ENCODE data around the gene DCDC2C.

Gene DCDC2C

GRCh38 chr2:3701071-3701470 is 2.3 kb upstream of the DCDC2C start:
- DNase-seq (ENCODE audit: insufficient read length), result no peak
- TF ChIP-seq TAF1 (IDR thresholded peaks at IDR 0.05; ENCODE audit: borderline replicate concordance, low read depth, low read length), result no peak
- no peak for TF ChIP-seq POLR2A (IDR thresholded peaks at IDR 0.05; ENCODE audit: low read depth, low read length)
- TF ChIP-seq POLR2AphosphoS5 (IDR thresholded peaks at IDR 0.05; ENCODE audit: low read depth, low read length), result no peak
- FAIRE-seq, result no peak

DNA sequence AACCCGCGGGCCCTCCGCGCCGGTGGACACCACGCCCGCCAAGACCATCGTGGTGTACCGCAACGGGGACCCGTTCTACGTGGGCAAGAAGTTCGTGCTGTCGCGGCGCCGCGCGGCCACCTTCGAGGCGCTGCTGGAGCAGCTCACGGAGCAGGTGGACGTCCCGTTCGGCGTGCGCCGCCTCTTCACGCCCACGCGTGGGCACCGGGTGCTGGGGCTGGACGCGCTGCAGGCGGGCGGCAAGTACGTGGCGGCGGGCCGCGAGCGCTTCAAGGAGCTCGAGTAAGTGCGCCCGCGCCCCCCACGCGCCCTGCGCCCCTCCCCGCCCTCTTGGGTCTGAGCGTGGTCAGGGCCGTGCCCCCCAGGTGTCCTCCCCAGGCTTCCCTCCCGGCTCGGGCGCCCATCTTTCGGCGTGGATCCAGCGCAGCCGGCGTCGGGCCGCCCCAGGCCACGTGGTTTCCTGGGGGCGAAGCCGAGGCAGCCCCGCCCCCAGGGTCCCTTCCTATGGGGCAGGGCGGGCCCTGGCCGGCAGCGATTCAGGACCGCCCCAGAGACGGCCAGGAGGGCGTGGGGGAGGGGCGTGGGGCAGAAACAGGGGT is 481 bp downstream of the DCDC2C start:
- FAIRE-seq, result no peak

GRCh38 chr2:3704692-3705091 is 1.3 kb downstream of the DCDC2C start:
- FAIRE-seq (no peak), DNase-seq (ENCODE audit: insufficient read length) (no peak)
- TF ChIP-seq POLR2A (IDR thresholded peaks at IDR 0.05; ENCODE audit: low read depth, low read length), result no peak
- TF ChIP-seq POLR2AphosphoS5 (IDR thresholded peaks at IDR 0.05; ENCODE audit: low read depth, low read length), result no peak

More for the DNA sequence above, 481 bp downstream of the DCDC2C start:
- no peak for TF ChIP-seq TAF1 (IDR thresholded peaks at IDR 0.05; ENCODE audit: borderline replicate concordance, low read depth, low read length)
- TF ChIP-seq POLR2A (IDR thresholded peaks at IDR 0.05; ENCODE audit: low read depth, low read length), result no peak
- no peak for TF ChIP-seq POLR2AphosphoS5 (IDR thresholded peaks at IDR 0.05; ENCODE audit: low read depth, low read length)
- DNase-seq (ENCODE audit: insufficient read length), result no peak

DNA sequence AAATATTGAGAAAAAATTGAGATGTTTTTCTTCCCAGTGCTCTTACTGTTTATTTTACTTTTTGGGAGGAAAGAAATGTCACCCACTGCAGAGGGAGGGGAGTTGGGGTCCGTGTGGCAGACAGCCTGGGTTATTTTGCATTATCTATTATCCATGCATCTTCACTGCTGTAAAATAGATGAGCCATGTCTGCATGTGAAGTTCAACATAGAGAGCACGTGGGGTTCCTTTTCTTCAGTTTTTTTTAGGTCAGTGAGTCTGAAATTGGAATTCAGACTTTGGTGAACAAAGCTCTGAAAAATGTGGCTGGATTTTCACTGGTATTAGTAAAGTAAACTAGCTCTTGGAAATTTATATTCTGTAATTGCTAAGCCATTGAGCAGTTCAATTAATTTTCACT is 2.4 kb downstream of the DCDC2C start:
- TF ChIP-seq TAF1 (IDR thresholded peaks at IDR 0.05; ENCODE audit: borderline replicate concordance, low read depth, low read length) (no peak), POLR2AphosphoS5 (IDR thresholded peaks at IDR 0.05; ENCODE audit: low read depth, low read length) (no peak), POLR2A (IDR thresholded peaks at IDR 0.05; ENCODE audit: low read depth, low read length) (no peak)
- no peak for FAIRE-seq
- no peak for DNase-seq (ENCODE audit: insufficient read length)

DNA sequence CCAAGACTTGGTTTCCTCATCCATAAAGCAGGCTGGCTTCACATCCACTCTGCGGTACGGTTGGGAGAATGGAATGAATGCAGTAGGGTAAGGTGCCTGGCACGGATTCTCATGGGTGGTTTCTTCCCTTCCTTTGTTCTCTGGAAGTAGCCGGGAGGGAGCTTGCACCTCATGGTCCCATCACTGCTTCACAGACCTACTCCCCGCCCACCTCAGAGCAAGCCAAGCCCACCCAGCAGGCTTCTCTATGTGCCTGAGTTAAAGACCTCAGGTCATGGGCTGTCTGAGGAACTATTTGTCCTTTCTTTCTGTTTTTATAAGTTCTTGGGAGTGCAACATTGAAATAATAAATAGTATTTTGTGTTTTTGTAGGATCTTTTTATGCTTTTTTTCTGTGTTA is 3.5 kb downstream of the DCDC2C start:
- FAIRE-seq (no peak), DNase-seq (ENCODE audit: insufficient read length) (no peak)
- TF ChIP-seq POLR2AphosphoS5 (IDR thresholded peaks at IDR 0.05; ENCODE audit: low read depth, low read length) (no peak), TAF1 (IDR thresholded peaks at IDR 0.05; ENCODE audit: borderline replicate concordance, low read depth, low read length) (no peak), POLR2A (IDR thresholded peaks at IDR 0.05; ENCODE audit: low read depth, low read length) (no peak)

- FAIRE-seq, result no peak
- DNase-seq (ENCODE audit: insufficient read length), result no peak
- TF ChIP-seq POLR2AphosphoS5 (IDR thresholded peaks at IDR 0.05; ENCODE audit: low read depth, low read length) (no peak), POLR2A (IDR thresholded peaks at IDR 0.05; ENCODE audit: low read depth, low read length) (no peak), TAF1 (IDR thresholded peaks at IDR 0.05; ENCODE audit: borderline replicate concordance, low read depth, low read length) (no peak)
Measured at GRCh38 chr2:3708576-3708975, 5.2 kb downstream of the DCDC2C start.

- DNase-seq (ENCODE audit: insufficient read length) (no peak), FAIRE-seq (no peak)
- no peak for TF ChIP-seq TAF1 (IDR thresholded peaks at IDR 0.05; ENCODE audit: borderline replicate concordance, low read depth, low read length)
Measured at GRCh38 chr2:3709225-3709624, 5.8 kb downstream of the DCDC2C start.

GRCh38 chr2:3712424-3712823 is 9.0 kb downstream of the DCDC2C start:
- DNase-seq (ENCODE audit: insufficient read length), result no peak
- no peak for FAIRE-seq

DNA sequence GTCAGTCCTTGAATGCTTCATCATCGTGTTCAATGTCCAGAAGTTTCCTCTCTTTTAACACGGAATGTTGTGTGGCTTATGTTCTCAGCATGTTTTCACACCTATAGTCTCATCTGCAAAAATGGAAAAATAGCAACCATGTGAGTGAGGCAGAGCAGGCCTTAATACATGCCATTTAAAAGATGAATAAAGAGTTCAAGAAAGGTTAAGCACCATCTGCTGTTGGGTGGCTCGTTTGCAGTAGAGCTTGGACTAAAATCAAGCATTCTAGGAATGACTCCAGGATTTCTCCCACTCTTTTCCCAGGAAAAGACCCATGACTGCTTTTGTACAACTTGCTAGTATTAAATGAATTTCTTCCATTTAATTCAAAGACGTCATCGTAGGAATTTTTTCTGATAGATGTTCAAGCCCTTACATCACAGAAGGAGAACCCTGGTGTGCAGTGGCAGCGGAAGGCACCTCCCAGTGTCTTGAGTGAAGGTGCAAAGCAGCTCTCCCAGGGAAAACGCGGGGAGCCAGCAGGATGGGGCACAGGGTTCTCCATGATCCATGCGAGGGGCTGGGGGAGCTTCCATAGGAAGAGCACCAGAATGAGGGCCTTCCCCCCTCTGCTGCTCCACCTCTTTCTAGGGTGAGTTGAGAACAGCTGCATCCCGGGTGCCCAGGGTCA is 9.6 kb downstream of the DCDC2C start:
- TF ChIP-seq POLR2AphosphoS5 (IDR thresholded peaks at IDR 0.05; ENCODE audit: low read depth, low read length), result no peak
- no peak for TF ChIP-seq POLR2A (IDR thresholded peaks at IDR 0.05; ENCODE audit: low read depth, low read length)
- no peak for TF ChIP-seq TAF1 (IDR thresholded peaks at IDR 0.05; ENCODE audit: borderline replicate concordance, low read depth, low read length)
- FAIRE-seq (no peak), DNase-seq (ENCODE audit: insufficient read length) (no peak)

More at GRCh38 chr2:3712424-3712823, 9.0 kb downstream of the DCDC2C start:
- TF ChIP-seq TAF1 (IDR thresholded peaks at IDR 0.05; ENCODE audit: borderline replicate concordance, low read depth, low read length) (no peak), POLR2A (IDR thresholded peaks at IDR 0.05; ENCODE audit: low read depth, low read length) (no peak), POLR2AphosphoS5 (IDR thresholded peaks at IDR 0.05; ENCODE audit: low read depth, low read length) (no peak)

DNA sequence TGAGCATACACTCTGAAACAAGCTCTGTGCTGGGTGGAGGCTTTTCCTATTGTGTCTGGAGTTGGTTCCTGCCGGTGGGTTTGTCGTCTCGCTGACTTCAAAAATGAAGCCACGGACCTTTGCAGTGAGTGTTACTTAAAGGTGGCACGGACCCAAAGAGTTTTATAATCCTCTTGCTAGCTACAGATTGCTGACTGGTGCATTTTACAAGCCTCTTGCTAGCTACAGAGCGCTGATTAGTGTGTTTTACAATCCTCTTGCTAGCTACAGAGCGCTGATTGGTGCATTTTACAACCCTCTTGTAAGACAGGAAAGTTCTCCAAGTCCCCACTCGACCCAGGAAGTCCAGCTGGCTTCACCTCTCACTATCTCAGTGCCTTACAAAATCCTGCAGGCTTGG is 15.3 kb downstream of the DCDC2C start:
- DNase-seq (ENCODE audit: insufficient read length) (no peak), FAIRE-seq (no peak)
- TF ChIP-seq TAF1 (IDR thresholded peaks at IDR 0.05; ENCODE audit: borderline replicate concordance, low read depth, low read length), result no peak
- no peak for TF ChIP-seq POLR2A (IDR thresholded peaks at IDR 0.05; ENCODE audit: low read depth, low read length)
- no peak for TF ChIP-seq POLR2AphosphoS5 (IDR thresholded peaks at IDR 0.05; ENCODE audit: low read depth, low read length)

DNA sequence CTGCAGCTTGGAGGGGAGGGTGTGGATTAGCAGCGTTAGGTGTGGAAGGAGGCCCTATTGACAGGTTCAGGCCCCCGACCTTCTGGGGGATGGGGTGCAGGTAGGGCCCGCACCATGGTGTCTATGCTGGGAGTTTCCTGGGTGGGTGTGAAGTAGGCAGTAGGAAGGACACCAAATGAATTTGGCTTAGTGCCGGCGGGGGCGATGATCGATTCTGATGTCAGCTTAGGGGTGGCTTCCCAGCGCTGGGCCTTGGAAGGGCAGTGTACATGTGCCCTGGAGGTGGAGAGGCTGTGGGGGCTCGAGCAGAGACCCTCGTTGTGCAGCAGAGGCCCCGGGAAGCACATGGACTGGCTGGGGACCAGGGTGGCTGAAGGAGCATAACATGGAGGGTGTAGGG is 21.6 kb downstream of the DCDC2C start:
- FAIRE-seq, result no peak
- TF ChIP-seq POLR2A (IDR thresholded peaks at IDR 0.05; ENCODE audit: low read depth, low read length), result no peak
- no peak for TF ChIP-seq POLR2AphosphoS5 (IDR thresholded peaks at IDR 0.05; ENCODE audit: low read depth, low read length)
- no peak for TF ChIP-seq TAF1 (IDR thresholded peaks at IDR 0.05; ENCODE audit: borderline replicate concordance, low read depth, low read length)
- no peak for DNase-seq (ENCODE audit: insufficient read length)

DNA sequence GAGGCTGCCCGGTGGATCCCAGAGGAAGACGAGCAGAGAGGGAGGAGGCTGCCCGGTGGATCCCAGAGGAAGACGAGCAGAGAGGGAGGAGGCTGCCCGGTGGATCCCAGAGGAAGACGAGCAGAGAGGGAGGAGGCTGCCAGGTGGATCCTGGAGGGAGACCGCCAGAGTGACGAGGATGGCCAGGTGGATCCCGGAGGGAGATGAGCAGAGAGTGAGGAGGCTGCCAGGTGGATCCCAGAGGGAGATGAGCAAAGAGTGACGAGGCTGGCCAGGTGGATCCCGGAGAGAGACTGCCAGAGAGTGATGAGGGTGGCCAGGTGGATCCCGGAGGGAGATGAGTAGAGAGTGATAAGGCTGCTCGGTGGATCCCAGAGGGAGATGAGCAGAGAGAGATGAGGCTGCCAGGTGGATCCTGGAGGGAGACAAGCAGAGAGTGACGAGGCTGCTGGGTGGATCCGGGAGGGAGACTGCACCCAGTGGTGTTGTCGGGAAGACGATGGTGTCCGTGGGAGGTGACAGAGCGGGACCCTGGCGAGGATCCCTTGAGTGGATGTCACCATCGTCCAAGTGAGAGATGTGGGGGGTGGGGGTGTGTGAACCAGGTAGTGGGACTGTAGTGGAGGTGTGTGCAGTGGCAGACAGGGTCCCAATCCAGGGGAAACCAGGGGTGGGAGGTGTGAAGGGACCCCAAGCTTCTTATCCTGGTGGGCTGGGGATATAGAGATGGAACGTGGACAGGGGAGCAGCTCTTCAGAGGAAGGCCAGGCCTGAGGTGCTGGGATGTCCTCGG is 22.3 kb downstream of the DCDC2C start:
- TF ChIP-seq POLR2A (IDR thresholded peaks at IDR 0.05; ENCODE audit: low read depth, low read length), result no peak
- no peak for TF ChIP-seq POLR2AphosphoS5 (IDR thresholded peaks at IDR 0.05; ENCODE audit: low read depth, low read length)
- DNase-seq (ENCODE audit: insufficient read length), result no peak
- FAIRE-seq, result no peak

All from GM12892 (cell line).